ENCODE results near the gene BHLHE41.

Gene BHLHE41

DNA sequence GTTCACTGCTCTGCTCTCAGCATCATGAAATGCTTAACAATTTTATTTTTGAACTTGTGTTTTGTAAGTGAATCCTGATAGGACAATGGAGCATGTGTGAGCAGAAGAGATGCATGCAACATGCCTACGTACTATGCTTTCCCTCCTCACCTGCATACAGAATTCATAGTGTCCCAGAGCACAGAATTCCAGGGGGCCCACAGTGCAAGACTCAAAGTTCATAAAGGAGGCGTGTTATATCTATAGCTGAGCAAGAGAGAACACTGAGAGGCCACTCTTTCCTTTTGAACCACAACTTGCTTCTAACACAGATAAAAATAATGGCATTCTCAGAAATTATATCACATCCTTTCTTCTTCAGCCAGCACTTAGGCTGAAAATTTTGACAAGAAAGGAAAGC, 28.8 kb downstream of the BHLHE41 start:
- DNase-seq (ENCODE audit: insufficient read length, low spot score) = no peak

DNA sequence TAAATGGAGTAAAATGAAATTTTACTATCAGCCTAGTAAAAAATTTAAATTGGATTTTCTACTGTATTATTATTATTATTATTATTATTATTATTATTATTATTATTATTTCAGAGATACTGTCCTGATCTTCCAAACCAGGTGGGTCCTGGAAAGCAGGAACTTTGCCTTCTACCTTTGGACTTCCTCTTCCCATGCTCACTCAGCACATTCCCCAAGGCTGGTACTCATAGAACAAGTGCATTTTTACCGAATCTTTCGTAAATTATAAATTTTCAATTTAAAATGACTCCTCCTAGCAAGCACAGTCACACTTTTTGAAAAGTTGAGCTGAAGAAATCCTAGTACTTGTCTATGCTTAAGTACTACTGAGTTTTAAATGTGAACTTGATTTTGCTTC, 29.7 kb downstream of the BHLHE41 start:
- no peak for DNase-seq (ENCODE audit: insufficient read length, low spot score)
- no peak for TF ChIP-seq POLR2A (IDR thresholded peaks at IDR 0.05; ENCODE audit: low read depth, low read length)
- FAIRE-seq = no peak

More for the DNA sequence above, 28.8 kb downstream of the BHLHE41 start:
- no peak for FAIRE-seq
- TF ChIP-seq POLR2A (IDR thresholded peaks at IDR 0.05; ENCODE audit: low read depth, low read length) = no peak

DNA sequence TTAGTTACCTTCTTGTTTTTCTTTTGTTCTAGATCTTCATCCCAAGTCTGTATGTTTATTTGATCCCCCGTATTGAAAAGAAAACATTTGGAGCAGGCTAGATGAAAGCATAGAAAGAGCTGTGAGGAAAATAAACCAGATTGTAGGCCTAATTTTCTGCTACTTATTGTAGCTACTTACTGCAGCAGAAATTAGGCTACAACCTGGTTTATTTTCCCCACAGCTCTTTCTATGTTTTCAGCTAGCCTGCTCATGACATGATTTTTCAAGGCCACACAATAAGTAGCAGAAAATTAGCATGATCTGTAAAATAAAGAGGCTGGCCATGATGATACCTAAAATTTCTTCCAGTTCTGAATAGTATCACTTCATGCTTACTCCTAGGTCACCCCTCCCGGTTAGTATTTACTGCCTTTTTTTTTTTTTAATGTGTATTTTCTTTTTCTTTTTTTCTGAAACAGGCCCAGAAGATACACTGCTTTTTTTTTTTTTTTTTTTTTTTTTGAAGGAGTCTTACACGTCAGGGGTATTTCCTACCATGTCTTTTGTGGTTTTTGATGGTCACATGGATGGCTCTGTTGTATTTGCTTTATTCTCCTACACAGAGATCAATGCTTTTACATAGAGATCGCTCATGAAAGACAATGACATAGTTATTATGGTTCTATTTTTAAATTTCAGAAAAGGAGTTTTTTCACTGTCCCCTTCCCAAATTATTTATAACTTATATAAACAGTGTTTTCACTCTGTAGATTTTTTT, 32.3 kb downstream of the BHLHE41 start:
- TF ChIP-seq POLR2A (IDR thresholded peaks at IDR 0.05; ENCODE audit: low read depth, low read length) = no peak
- DNase-seq (ENCODE audit: insufficient read length, low spot score) (no peak), FAIRE-seq (no peak)

DNA sequence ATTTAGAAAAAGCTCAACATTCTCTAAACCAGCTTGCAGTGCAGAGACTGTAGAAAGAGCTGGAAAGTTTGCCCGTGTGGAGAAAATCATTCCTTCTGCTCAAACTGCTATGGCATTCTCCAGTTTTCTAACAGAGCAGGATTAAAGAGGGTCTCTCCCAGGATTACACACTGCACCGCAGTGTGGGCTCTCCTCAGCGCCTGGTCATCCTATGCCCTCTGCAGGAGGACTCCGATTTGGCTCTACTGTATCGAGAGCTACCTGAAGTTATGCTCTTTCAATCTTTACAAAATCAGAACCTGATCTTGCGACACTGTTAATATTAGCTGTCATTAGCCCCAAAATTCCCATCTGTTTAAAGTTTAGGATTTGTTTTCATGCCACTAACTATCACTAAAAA, 33.0 kb downstream of the BHLHE41 start:
- no peak for FAIRE-seq

DNA sequence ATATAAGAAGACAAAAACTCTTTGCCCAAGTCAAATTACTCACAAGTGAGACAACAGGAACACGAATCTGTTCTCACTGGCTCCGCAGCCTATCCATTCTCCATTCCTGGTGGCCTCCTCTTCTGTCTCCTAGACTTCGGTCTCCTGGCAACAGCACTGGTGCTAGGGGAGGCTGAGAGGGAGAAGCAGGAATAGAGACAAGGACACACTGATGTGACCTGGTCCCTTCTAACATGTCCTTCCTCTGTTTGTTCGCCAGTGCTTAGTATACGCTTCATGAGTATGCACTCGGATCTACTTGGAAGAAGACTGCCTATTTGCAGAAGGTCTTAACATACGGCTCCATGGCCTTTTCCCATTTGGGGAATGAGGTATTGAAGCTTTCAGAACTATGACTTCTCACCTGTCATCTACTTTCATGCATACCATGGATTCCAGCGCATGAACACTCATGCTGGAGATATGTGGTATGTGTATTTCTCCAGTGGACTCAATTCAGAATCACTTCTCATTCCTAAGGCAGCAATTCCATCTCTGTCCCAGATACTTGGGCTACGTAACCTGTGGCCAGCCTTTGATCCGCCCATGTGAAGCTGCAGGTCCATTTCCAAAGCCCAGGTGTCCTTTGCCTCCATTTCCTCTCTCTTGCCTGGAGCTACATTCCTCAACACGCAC, 33.9 kb downstream of the BHLHE41 start:
- peak; percentile 50 for FAIRE-seq
- TF ChIP-seq POLR2A (IDR thresholded peaks at IDR 0.05; ENCODE audit: low read depth, low read length) = no peak
- peak; percentile 36 for DNase-seq (ENCODE audit: insufficient read length, low spot score)

More for the DNA sequence above, 33.0 kb downstream of the BHLHE41 start:
- no peak for TF ChIP-seq POLR2A (IDR thresholded peaks at IDR 0.05; ENCODE audit: low read depth, low read length)
- DNase-seq (ENCODE audit: insufficient read length, low spot score) = no peak

DNA sequence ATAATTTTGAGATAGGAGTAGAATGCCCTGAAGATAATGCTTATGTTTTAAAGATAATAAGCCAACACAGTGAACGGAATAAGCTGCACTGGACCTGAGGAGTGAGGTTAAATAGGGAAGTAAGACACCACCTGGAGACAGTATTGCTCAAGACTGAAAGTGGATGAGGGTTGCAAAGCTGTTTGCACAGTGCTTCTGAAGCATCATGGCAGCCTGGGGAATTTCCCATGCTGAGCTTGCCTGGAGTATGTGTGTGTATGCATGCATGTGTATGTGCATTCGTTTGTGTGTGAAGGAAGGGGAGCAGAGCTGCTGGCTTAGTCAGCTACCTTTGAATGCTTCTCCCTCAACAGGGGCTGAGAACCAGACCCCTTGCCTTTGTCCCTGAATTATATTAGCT, 35.8 kb downstream of the BHLHE41 start:
- no peak for DNase-seq (ENCODE audit: insufficient read length, low spot score)

DNA sequence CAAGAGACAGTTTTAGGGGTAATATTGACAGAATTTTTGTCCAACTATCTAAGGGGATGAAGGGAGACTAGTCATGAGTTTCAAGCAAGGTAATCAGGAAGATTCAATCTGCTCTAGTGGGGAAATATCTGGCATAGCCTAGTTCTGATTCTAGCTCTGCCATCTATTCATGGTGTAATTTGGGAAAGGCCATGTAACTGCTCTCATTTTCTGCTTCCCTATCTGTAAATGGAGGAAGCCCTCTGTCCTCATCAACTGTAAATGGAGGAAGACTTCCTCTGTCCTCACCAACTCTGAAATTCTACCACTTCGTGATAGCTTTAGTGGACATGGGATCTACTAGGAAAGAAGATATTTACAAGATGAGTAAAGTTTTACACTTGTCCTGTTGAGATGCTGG, 37.9 kb downstream of the BHLHE41 start:
- DNase-seq (ENCODE audit: insufficient read length, low spot score) (no peak), FAIRE-seq (no peak)
- TF ChIP-seq POLR2A (IDR thresholded peaks at IDR 0.05; ENCODE audit: low read depth, low read length) = no peak

More for the DNA sequence above, 35.8 kb downstream of the BHLHE41 start:
- no peak for FAIRE-seq
- no peak for TF ChIP-seq POLR2A (IDR thresholded peaks at IDR 0.05; ENCODE audit: low read depth, low read length)

DNA sequence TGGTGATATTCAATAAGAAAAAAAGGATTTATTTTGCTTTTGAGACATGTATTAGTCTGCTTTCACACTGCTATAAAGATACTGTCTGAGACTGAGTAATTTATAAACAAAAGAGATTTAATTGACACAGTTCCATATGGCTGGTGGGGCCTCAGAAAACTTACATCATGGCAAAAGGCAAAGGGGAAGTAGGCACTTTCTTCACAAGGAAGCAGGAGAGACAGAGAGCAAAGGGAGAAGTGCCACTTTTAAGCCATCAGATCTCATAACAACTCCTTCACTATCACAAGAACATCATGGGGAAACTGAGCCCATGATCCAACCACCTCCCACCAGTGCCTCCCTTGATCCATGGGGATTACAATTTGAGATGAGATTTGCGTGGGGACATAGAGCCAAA, 43.9 kb downstream of the BHLHE41 start:
- FAIRE-seq (no peak), DNase-seq (ENCODE audit: insufficient read length, low spot score) (no peak)
- TF ChIP-seq POLR2A (IDR thresholded peaks at IDR 0.05; ENCODE audit: low read depth, low read length) = no peak

DNA sequence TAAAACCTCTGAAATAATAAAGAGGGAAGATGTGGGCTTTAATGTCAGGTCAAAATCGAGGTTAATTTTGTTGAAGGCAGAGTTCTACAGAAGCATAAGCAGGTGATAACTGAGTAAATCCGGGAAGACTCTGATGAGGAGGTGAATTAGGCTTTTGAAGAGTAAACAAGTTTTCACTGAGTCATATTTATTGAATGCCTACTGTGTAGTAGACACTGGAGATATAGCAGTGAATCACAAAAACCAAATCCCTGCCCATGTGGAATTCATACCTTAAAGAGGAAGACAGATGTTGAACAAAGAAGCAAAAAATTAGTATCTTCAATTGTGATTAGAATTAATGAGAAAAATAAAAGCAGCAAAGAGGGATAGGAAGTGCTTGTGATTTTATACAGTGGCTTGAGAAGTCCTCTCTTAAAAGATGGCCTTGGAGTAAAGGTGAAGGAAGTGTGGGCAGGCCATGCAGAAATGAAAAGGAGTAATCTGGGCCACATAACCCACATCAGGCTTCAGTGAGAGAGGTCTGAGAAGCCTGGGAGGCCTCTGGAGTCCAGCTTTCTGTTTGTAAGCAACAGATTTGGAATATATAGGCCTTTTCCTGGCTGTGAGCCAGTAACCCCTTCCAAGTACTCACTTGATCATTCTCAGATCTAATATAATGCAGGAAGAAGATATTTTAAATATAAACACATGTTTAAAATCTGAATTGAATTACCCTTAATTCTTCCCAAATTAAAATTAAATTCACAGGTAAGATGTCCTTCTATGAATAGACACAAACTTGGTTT, 46.7 kb downstream of the BHLHE41 start:
- FAIRE-seq (peak; percentile 81), DNase-seq (ENCODE audit: insufficient read length, low spot score) (no peak)
- no peak for TF ChIP-seq POLR2A (IDR thresholded peaks at IDR 0.05; ENCODE audit: low read depth, low read length)
